GM19240 (cell line): ENCODE results near the gene PIAS1.
"Not testable (repeated sequence)": the region's sequence is repeated elsewhere in the genome, so short reads cannot be mapped to it uniquely, and the experiment has no call there.

ENCODE experiments used
- DNase-seq: peaks from one replicate; pipeline ENCODE4 v3.0.0; 2011; ENCODE audit warnings: low spot score; ENCODE audit not compliant: insufficient read length

Gene PIAS1

DNA sequence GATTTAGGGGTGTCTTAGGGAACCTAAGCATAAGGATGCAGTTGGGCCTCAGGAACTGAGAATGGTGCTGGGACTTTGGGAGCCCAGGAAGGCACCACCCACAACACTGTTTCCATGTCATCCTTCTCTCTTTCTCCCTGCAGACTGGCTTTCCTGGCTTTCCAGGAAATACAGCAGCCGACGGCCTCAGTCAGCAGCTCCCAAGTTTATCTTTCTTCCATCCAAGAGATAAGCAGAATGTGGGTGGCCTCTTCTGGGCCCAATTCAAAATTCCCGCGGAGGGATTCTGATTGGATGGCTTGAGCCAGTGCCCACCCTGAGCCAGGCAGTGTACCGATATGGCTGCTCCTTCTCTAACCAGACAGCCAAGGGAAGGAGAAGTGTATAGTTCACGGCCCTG is 179.9 kb downstream of the PIAS1 start:
- DNase-seq, result no peak

DNA sequence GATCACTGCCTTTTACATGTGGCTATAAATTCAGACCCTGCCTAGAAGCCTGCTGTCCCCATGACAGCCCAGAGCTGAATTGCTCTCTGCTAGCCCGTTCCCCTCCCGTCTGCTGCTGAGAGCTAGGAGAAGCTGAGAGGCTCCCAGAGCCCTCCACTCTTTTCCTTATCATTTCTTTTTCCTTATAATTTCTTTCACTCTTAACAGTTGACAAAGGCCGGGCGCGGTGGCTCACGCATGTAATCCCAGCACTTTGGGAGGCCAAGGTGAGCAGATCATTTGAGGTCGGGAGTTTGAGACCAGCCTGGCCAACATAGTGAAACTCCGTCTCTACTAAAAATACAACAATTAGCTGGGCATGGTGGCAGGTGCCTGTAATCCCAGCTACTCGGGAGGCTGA is 180.4 kb downstream of the PIAS1 start:
- not testable (repeated sequence) for DNase-seq

- no peak for DNase-seq
These were observed 180.9 kb downstream of the PIAS1 start for GRCh38 chr15:68235022-68235421.

- no peak for DNase-seq
These were observed 184.9 kb downstream of the PIAS1 start for GRCh38 chr15:68239025-68239424.

DNA sequence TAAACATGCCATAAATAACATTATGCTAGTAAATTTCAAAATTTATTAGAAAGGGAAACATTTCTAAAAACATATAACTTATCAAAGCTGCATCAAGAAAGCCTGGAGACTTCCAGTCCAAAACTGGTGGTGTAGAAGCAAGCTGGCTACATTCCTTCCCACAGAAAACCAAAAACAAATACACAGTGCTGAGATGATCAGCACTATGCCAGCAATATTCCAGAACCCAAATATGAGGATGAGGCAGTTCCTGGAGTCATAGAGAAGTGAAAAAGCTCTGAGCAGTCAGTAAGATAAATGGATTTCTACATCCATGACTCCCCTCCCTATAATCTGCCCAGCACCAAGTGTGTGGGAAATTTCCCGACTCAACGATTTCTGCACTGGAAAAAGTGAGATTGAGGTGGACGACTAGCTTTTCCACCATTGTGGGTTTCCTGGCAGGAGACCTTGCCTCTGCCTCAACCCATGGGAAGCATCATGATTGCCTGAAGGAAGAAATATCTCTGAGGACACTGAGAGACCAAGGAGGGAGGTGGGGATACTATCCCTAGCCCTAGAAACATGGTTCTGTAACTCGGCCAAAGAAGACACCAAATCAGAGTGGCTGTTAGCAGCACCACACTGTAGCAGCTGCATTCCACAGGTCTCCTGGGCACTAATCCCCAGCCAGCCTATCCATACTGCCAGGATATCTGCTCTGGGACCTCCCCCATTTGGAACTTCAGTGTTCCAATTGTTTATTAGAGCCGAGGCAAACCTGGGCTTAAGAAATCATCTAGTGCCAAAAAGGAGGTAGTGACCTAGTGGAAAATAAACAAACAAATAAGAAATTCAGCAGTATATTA is 187.2 kb downstream of the PIAS1 start:
- no peak for DNase-seq
